HG02840 (cell line): ENCODE results near the gene MRPL43.

Experiments
- ATAC-seq: cut with Tn5 transposase; IDR thresholded peaks from one replicate; pipeline ENCODE4 v1.9.1; 2021; ENCODE audit warnings: mild to moderate bottlenecking, moderate library complexity, moderate number of reproducible peaks; ENCODE audit not compliant: unreplicated experiment, low FRiP score

Gene MRPL43

GRCh38 chr10:101005869-101006567 is 18.7 kb upstream of the MRPL43 start:
- ATAC-seq, result no peak

DNA sequence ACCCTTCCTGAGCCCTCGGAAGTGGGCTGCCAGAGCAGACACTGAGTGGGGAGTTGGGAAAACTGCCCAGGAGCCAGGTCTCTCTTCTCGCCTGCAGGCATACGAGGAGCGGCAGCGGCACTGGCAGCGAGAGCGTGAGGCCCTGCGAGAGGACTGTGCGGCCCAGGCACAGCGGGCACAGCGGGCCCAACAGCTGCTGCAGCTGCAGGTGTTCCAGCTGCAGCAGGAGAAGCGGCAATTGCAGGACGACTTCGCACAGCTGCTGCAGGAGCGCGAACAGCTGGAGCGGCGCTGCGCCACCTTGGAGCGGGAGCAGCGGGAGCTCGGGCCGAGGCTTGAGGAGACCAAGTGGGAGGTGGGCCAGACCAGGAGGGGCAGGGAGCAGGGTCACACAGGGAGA is 18.1 kb upstream of the MRPL43 start:
- no peak for ATAC-seq

- no peak for ATAC-seq
Observed at GRCh38 chr10:101003639-101004206, 16.4 kb upstream of the MRPL43 start.

DNA sequence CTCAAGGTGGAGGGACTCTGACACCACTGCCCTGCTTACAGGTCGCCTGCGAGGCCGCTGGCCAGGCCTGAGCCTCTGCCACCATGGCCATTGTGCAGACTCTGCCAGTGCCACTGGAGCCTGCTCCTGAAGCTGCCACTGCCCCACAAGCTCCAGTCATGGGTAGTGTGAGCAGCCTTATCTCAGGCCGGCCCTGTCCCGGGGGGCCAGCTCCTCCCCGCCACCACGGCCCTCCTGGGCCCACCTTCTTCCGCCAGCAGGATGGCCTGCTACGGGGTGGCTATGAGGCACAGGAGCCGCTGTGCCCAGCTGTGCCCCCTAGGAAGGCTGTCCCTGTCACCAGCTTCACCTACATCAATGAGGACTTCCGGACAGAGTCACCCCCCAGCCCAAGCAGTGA is 15.2 kb upstream of the MRPL43 start:
- ATAC-seq, result no peak

DNA sequence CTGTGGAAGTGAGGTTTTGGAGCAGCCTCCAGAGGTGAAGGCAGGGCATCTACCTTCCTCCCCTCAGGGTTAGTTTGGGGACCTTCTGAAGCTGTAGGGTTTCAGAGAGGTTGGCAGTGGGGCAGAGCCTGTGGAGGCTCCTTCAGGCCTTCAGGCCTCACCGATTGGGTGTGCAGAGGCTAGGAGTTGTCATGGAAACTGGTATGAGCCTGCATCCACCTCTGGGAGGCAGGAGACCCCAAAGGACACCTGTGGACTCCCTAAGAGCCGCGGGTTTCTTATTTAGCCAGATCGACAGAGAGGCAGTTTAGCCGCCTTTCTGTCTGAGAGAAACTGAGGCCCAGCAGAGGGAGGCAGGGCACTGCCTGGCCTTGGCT is 14.3 kb upstream of the MRPL43 start:
- ATAC-seq, result no peak

GRCh38 chr10:101000915-101001658 is 13.8 kb upstream of the MRPL43 start:
- ATAC-seq, result no peak

DNA sequence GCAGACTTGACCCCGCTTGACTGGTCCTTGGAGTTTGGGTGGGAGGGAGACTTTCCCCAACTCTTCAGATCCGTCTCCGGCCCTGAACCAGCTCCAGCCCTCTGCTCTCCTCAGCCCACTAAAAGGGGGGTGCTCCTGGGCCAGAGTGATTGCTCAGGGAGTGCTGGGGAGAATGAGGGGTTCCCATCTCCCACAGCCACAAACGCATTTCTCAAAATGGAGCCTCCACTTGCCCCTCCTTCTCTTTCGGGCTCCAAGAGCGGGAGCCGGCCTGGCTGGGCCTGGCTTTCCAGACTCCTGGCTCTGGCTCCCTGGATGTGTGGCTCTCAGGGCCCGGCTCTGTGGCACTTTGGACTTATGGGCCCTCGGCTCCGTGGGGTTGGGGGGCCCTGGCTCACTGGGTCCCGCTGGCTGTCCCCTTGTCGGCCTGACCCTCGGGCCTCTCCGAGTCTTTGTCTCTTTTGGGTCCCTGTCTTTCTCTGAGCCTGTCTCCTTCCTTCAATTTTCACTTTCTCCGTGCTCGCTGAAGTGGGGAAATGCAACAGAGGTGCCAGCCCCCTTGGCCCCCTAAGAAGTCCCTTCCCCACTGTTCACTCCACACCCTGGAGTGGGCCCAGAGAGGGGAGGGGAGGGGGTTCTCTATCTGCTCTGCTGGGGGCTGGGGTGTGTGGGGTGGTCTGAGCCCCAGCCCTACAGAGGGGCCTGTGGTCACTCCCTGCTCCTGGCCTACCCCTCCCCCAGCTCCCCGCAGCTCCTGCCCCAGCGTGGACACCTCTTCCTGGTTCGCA is 13.0 kb upstream of the MRPL43 start:
- no peak for ATAC-seq

GRCh38 chr10:100999742-101000126 is 12.4 kb upstream of the MRPL43 start, which contains the start of gene LZTS2:
TSS of gene LZTS2 (plus strand) at chr10:100999808. CDS start at chr10:101002539, 2,731 bp downstream.
- no peak for ATAC-seq

GRCh38 chr10:100998991-100999741 is 11.9 kb upstream of the MRPL43 start:
- ATAC-seq, result peak; percentile 42

DNA sequence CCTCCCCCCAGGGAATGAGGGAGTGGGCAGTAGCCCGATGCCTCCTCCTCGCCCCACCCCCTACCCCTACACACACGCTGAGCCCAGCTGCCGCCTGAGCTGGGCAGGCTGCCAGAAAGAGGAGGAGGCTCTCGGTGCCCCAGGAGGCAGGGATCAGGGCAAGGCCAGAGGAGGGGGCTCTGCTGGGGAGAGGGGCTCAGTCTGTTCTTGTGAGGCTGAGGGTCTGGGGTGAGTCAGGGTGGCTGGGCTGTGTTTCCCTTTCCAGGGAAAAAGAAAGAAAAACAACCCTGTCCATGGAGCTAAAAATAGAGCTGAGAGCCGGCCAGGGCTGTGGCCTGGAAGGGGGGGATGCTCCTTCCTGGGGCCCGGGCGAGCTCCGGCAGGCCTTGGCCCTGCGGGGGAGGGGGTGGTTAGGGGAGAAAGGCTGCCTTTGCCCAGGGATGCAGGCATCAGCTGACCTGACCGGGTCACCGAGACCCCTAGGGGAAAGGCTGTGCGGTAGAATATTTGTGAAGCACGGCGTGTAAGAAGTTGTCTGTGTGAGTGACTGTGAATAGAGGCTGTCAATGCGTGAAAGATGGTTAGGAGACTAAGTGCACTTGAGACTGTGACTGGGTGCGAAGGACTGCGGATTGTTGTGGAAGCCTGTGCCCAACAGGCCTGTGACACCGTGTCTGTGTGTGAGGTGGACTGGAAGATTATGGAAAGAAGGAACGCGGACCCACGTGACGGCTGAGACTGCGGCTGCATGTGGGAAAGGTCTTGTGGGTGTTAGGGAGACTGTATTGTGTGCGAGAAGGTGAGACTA is 11.1 kb upstream of the MRPL43 start:
- peak; percentile 8 for ATAC-seq

DNA sequence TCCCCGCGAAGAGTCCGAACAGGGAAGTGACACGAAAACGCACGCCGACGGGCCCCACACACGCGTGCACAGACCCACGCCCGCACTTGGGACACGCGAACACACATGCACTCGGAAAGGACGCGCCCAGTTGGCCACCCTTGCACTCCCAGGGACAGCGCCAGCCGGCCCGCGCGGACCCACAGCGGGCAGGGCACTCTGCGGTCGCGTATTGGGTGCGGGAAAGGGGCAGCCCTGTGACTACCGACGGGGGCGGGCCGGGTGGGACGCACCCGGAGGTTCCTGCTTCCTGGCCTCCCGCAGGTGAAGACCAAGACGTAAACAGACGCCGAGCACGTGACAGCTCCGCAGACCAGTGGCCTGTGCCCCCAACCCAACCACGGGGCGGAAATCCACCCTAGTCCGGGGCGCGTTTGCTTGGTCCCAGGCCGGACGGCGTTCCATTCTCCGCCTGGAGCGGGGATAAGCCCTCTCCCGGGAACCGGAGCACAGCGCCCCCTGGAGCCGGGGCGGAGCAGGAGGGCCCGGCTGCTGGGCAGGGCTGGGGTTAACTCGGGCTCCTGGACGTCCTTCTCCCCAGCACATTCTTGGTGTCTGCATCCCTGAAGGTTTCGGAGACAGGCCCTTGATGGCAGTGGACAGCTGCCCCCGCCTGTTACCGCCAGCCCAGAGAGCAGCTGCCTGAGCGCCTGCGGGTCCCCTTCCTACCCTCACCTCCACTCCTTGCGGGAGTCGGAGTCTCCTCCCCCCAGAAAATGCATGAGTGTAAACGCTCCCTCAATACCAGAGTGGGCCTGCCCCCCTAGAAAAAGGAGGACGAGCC is 10.3 kb upstream of the MRPL43 start:
- peak; percentile 26 for ATAC-seq

GRCh38 chr10:100996678-100997359 is 9.5 kb upstream of the MRPL43 start:
- ATAC-seq, result peak; percentile 17

- no peak for ATAC-seq
Observed at GRCh38 chr10:100995181-100995580, 7.9 kb upstream of the MRPL43 start.

GRCh38 chr10:100993986-100994708 is 6.8 kb upstream of the MRPL43 start:
- no peak for ATAC-seq

DNA sequence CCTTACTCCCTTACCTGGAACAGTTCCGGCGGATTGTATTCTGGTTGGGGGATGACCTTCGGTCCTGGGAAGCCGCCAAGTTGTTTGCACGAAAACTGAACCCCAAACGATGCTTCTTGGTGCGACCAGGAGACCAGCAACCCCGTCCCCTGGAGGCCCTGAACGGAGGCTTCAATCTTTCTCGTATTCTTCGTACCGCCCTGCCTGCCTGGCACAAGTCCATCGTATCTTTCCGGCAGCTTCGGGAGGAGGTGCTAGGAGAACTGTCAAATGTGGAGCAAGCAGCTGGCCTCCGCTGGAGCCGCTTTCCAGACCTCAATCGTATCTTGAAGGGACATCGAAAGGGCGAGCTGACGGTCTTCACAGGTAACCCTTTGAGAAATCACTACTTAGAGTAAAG is 1.8 kb upstream of the MRPL43 start:
- ATAC-seq, result no peak

GRCh38 chr10:100988166-100988565 is 869 bp upstream of the MRPL43 start:
- ATAC-seq, result no peak

DNA sequence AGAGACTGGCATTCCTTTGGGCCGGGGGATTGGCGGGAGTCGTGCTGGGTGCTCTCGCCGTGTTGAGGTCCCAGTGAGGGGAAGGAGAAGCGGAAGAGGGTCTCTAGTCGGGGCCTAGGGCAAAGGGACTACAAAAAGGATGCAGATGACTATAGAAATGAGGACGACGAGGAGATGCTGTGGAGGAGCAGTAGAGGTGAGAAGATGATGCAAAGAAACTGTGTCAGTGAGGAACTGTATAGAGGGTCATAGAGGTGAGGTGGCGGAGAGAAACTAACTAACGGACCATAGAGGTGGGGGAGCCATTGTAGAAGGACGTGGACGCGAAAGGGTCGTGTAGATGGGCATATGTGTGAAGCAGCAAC is 370 bp upstream of the MRPL43 start:
- peak; percentile 10 for ATAC-seq

- ATAC-seq, result no peak
Observed at GRCh38 chr10:100986623-100986951, 710 bp downstream of the MRPL43 start.
